ENCODE data around the gene FNDC7. TPM values are rescaled to one million over a fixed set of nuclear protein-coding genes. Genes with fewer than 3 reads are reported as not detected.

Gene FNDC7
- total RNA-seq, 2 experiments from 2014 or later: not detected

DNA sequence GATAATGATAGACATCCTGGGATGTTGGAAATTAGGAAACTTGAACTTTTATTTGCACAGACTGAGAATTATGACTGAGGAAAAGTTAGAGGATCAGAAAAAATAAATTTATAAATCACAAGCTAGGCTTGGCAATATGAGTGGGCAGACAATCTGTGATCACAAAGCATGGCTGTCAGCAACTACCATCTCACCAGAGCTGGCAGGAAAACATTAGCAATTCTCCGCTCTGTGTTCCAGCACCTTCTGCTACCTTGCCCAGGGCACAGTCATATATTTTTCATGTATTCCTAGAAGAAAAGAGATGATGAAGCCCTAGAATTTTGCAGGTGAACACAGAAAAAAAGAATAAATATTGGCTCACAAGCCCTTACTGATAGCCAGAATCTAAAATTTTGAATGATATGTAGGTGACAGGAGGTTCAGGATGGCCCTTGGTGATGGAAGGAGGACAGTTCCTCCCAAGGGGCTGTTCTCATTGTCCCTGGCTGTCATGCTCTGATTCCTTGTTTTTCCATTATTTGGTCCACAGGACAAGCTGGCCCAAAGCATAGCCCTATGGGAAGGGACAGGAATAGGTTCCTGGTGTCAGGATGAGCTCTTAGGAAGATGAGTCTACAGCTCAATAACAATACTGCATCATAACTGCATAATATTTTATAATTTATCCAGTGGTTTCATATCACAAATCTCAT lies 21.6 kb downstream of the FNDC7 start:
- TF ChIP-seq, protein P1, sequence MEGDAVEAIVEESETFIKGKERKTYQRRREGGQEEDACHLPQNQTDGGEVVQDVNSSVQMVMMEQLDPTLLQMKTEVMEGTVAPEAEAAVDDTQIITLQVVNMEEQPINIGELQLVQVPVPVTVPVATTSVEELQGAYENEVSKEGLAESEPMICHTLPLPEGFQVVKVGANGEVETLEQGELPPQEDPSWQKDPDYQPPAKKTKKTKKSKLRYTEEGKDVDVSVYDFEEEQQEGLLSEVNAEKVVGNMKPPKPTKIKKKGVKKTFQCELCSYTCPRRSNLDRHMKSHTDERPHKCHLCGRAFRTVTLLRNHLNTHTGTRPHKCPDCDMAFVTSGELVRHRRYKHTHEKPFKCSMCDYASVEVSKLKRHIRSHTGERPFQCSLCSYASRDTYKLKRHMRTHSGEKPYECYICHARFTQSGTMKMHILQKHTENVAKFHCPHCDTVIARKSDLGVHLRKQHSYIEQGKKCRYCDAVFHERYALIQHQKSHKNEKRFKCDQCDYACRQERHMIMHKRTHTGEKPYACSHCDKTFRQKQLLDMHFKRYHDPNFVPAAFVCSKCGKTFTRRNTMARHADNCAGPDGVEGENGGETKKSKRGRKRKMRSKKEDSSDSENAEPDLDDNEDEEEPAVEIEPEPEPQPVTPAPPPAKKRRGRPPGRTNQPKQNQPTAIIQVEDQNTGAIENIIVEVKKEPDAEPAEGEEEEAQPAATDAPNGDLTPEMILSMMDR (conservative IDR thresholded peaks at IDR 0.05; ENCODE audit: low read length): no peak
- TF ChIP-seq EZH2phosphoT487 (IDR thresholded peaks at IDR 0.05; ENCODE audit: borderline replicate concordance, low read depth, low read length): no peak
- H3K9me3 ChIP-seq (ENCODE audit: low read length): no peaks in the 10 kb centered on the region
- ChIA-PET CTCF (ENCODE audit: unreplicated experiment) (no interaction called here), POLR2A (interaction anchor here (1.5 kb wide), 1 partner anchor 10 kb away, joined by 3 read pairs; no protein-coding TSS in a partner anchor)
- no peaks in the 10 kb centered on the region for H3K4me1 ChIP-seq (ENCODE audit: insufficient read depth, low read length, poor library complexity, severe bottlenecking)
- H3K36me3 ChIP-seq (ENCODE audit: insufficient read depth, low read length): no peaks in the 10 kb centered on the region
- no peak overlapping the region for H3K4me3 ChIP-seq (ENCODE audit: low read depth, low read length, poor library complexity, severe bottlenecking)
- no peak for DNase-seq (ENCODE audit: low spot score)
- no peak overlapping the region for H3K27ac ChIP-seq (ENCODE audit: low read depth, low read length, poor library complexity, severe bottlenecking)
- no TSS peak for BruUV-seq (replicated peaks)
- H3K79me2 ChIP-seq (ENCODE audit: insufficient read depth, low read depth, low read length): no peaks in the 10 kb centered on the region
- H2AFZ ChIP-seq (ENCODE audit: low read length): no peak overlapping the region
- H4K20me1 ChIP-seq (ENCODE audit: insufficient read depth, low read length): no peaks in the 10 kb centered on the region
- H3K9me2 ChIP-seq (ENCODE audit: insufficient read depth, low read length): no peaks in the 10 kb centered on the region
- intact Hi-C loops (cut with micrococcal nuclease; ENCODE audit: unreplicated experiment): no loop called here
- H3K4me2 ChIP-seq (ENCODE audit: low read length): no peak overlapping the region

DNA sequence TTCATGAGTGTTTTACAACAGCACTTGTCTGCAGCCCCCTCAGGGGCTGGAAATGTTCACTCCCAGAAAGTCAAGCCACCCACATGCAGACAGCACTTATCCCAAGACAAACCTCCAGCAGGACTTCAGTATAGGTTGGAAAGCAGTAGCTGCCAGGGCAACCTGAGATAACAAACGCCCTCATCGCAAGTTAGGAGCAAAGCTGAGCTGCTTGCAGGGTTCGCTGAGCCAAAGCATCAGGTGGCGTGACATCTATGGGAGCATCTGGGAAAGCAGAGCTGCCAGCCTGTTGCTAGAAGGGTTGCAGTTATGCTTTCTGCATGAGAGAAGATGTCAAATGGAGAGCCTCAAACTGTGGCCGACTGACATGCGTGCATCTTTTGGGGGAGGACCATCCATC lies 29.5 kb downstream of the FNDC7 start:
- intact Hi-C loops (cut with micrococcal nuclease; ENCODE audit: unreplicated experiment): no loop called here
- POLR2A ChIA-PET: interaction anchor here (0.6 kb wide), 2 partner anchors 51 to 82 kb away, joined by 3 read pairs; no protein-coding TSS in a partner anchor
- no peak overlapping the region for H3K27ac ChIP-seq (ENCODE audit: low read depth, low read length, poor library complexity, severe bottlenecking)

More for the DNA sequence above, 29.5 kb downstream of the FNDC7 start:
- H3K4me1 ChIP-seq (ENCODE audit: insufficient read depth, low read length, poor library complexity, severe bottlenecking): no peaks in the 10 kb centered on the region
- no peaks in the 10 kb centered on the region for H4K20me1 ChIP-seq (ENCODE audit: insufficient read depth, low read length)
- no peaks in the 10 kb centered on the region for H3K36me3 ChIP-seq (ENCODE audit: insufficient read depth, low read length)
- H3K9me3 ChIP-seq (ENCODE audit: low read length): no peaks in the 10 kb centered on the region
- no peaks in the 10 kb centered on the region for H3K9me2 ChIP-seq (ENCODE audit: insufficient read depth, low read length)
- no peak for DNase-seq (ENCODE audit: low spot score)
- CTCF ChIA-PET (ENCODE audit: unreplicated experiment): no interaction called here
- TF ChIP-seq, protein P1 (conservative IDR thresholded peaks at IDR 0.05; ENCODE audit: low read length): no peak
- TF ChIP-seq EZH2phosphoT487 (IDR thresholded peaks at IDR 0.05; ENCODE audit: borderline replicate concordance, low read depth, low read length): no peak
- H3K4me2 ChIP-seq (ENCODE audit: low read length): no peak overlapping the region
- no TSS peak for BruUV-seq (replicated peaks)
- no peak overlapping the region for H3K4me3 ChIP-seq (ENCODE audit: low read depth, low read length, poor library complexity, severe bottlenecking)
- H3K79me2 ChIP-seq (ENCODE audit: insufficient read depth, low read depth, low read length): peaks cover 3% of the 10 kb centered on the region; the same call in 1 of the 2 replicates
- H2AFZ ChIP-seq (ENCODE audit: low read length): no peak overlapping the region
